ENCODE measurements around the gene DNAH7.

DNA sequence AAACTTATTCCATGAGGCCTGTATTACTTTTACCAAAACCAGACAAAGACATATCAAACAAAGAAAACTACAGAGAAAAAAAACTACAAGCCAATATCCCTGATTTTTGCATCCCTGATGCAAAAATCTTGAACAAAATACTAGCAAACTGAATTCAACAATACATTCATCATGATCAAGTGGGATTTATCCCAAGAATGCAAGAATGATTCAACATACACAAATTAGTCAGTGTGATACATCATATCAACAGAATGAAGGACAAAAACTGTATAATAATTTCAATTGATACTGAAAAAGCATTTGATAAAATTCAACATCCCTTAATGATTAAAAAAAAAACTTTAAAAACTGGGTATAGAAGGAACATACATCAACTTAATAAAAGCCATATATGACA, 304.8 kb downstream of the DNAH7 start:
- TF ChIP-seq, protein P1, sequence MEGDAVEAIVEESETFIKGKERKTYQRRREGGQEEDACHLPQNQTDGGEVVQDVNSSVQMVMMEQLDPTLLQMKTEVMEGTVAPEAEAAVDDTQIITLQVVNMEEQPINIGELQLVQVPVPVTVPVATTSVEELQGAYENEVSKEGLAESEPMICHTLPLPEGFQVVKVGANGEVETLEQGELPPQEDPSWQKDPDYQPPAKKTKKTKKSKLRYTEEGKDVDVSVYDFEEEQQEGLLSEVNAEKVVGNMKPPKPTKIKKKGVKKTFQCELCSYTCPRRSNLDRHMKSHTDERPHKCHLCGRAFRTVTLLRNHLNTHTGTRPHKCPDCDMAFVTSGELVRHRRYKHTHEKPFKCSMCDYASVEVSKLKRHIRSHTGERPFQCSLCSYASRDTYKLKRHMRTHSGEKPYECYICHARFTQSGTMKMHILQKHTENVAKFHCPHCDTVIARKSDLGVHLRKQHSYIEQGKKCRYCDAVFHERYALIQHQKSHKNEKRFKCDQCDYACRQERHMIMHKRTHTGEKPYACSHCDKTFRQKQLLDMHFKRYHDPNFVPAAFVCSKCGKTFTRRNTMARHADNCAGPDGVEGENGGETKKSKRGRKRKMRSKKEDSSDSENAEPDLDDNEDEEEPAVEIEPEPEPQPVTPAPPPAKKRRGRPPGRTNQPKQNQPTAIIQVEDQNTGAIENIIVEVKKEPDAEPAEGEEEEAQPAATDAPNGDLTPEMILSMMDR (IDR thresholded peaks at IDR 0.05) = no peak
- no peak for TF ChIP-seq EP300 (IDR thresholded peaks at IDR 0.05)

All from tibial nerve (tissue), 4 donors.